Smooth muscle cell (in vitro differentiated cells): ENCODE measurements around the gene ARHGAP12. TPM values are rescaled to one million over a fixed set of nuclear protein-coding genes. Genes with fewer than 3 reads are reported as not detected.

Experiments
- DNase-seq: peaks from one replicate; lab custom pipeline; 2025; ENCODE audit not compliant: unreplicated experiment; lab: John Stamatoyannopoulos, UW
- H2AFZ ChIP-seq: fragments of 200-600 bp; sonication (generic); 2 replicates; pipeline ENCODE4 v1.6.0; 2016; ENCODE audit warnings: antibody characterized with exemption, low read depth, mild to moderate bottlenecking
- H3F3A ChIP-seq: fragments of 200-600 bp; sonication (generic); 2 replicates; pipeline ENCODE4 v1.6.0; 2017; ENCODE audit warnings: antibody characterized with exemption, low read depth
- H3K27ac ChIP-seq: fragments of 200-600 bp; sonication (generic); 2 replicates; pipeline ENCODE4 v1.5.1; 2016; ENCODE audit warnings: low read depth, mild to moderate bottlenecking
- H3K27me3 ChIP-seq: fragments of 200-600 bp; sonication (generic); 2 replicates; pipeline ENCODE4 v1.6.1; 2016; ENCODE audit warnings: low read depth, mild to moderate bottlenecking
- H3K36me3 ChIP-seq: fragments of 200-600 bp; sonication (generic); 2 replicates; pipeline ENCODE4 v1.5.1; 2016; ENCODE audit warnings: low read depth
- H3K4me1 ChIP-seq: fragments of 200-600 bp; sonication (generic); 2 replicates; pipeline ENCODE4 v1.5.1; 2016; ENCODE audit warnings: low read depth
- H3K4me2 ChIP-seq: fragments of 200-600 bp; sonication (generic); 2 replicates; pipeline ENCODE4 v1.6.0; 2016; ENCODE audit warnings: mild to moderate bottlenecking
- H3K4me3 ChIP-seq: fragments of 200-600 bp; sonication (generic); 2 replicates; pipeline ENCODE4 v1.5.1; 2016; ENCODE audit warnings: mild to moderate bottlenecking
- H3K79me2 ChIP-seq: fragments of 200-600 bp; sonication (generic); 2 replicates; pipeline ENCODE4 v1.6.0; 2016; ENCODE audit warnings: low read depth, mild to moderate bottlenecking
- H3K9ac ChIP-seq: fragments of 200-600 bp; sonication (generic); 2 replicates; pipeline ENCODE4 v1.6.0; 2016; ENCODE audit warnings: low read depth
- H3K9me3 ChIP-seq: fragments of 200-600 bp; sonication (generic); replicated peaks from 2 replicates; pipeline ENCODE4 v1.5.1; 2016; ENCODE audit warnings: low read depth
- H4K20me1 ChIP-seq: fragments of 200-600 bp; sonication (generic); 2 replicates; pipeline ENCODE4 v1.6.0; 2016; ENCODE audit warnings: low read depth
- CTCF ChIP-seq: fragments of 200-600 bp; sonication (generic); IDR thresholded peaks from 2 replicates; pipeline ENCODE4 v1.5.1; 2017; ENCODE audit warnings: borderline replicate concordance, mild to moderate bottlenecking, antibody characterized with exemption; ENCODE audit not compliant: insufficient read depth, poor library complexity, severe bottlenecking
- WGBS: methylation state at CpG from one replicate; pipeline ENCODE4 v1.1.7; 2016; ENCODE audit warnings: low lambda C conversion rate; 5-methylcytosine and 5-hydroxymethylcytosine counted together
- polyA plus RNA-seq: library from polyadenylated mRNA; unstranded; fragments of >200 nt; fragmentation: Nextera tagmentation; extraction: Ambion mirVana; gene quantifications from 2 replicates; pipeline ENCODE4 v1.2.1, GENCODE V29; 2016
- total RNA-seq: library from RNA; depleted of rRNA; stranded (reverse); fragments of >200 nt; gene quantifications from 2 replicates; pipeline ENCODE4 v1.2.3, GENCODE V29; 2014

The ARHGAP12 gene
- total and polyA plus RNA-seq, 2 experiments from 2014 or later: 14.5 to 46.2 TPM

GRCh38 chr10:31923389-31923788, 5.2 kb downstream of the ARHGAP12 start:
- TF ChIP-seq CTCF: no peak
- H3K36me3 ChIP-seq: no peaks in the 10 kb centered on the region
- H2AFZ ChIP-seq: no peak overlapping the region
- WGBS: 96% methylated on average over 3 of the region's 3 CpGs
- H3K4me1 ChIP-seq: peaks cover 4% of the 10 kb centered on the region
- H4K20me1 ChIP-seq: peaks cover 93% of the 10 kb centered on the region
- no peaks in the 10 kb centered on the region for H3F3A ChIP-seq
- no peak overlapping the region for H3K27ac ChIP-seq
- no peak overlapping the region for H3K4me3 ChIP-seq
- no peak overlapping the region for H3K4me2 ChIP-seq
- H3K9ac ChIP-seq: no peak overlapping the region
- no peaks in the 10 kb centered on the region for H3K9me3 ChIP-seq
- H3K27me3 ChIP-seq: no peaks in the 10 kb centered on the region
- DNase-seq: no peak
- H3K79me2 ChIP-seq: peaks cover 94% of the 10 kb centered on the region

GRCh38 chr10:31921031-31921430, 7.6 kb downstream of the ARHGAP12 start:
- no peak overlapping the region for H3K4me2 ChIP-seq
- H3K27me3 ChIP-seq: no peaks in the 10 kb centered on the region
- 68% methylated on average over 4 of the region's 4 CpGs for WGBS
- no peak overlapping the region for H3K9ac ChIP-seq
- H3K9me3 ChIP-seq: no peaks in the 10 kb centered on the region
- peaks cover 100% of the 10 kb centered on the region for H4K20me1 ChIP-seq
- H3K4me1 ChIP-seq: no peaks in the 10 kb centered on the region
- H2AFZ ChIP-seq: no peak overlapping the region
- DNase-seq: no peak
- no peaks in the 10 kb centered on the region for H3K36me3 ChIP-seq
- no peak overlapping the region for H3K4me3 ChIP-seq
- TF ChIP-seq CTCF: no peak
- H3K27ac ChIP-seq: no peak overlapping the region
- no peaks in the 10 kb centered on the region for H3F3A ChIP-seq
- H3K79me2 ChIP-seq: peaks cover 98% of the 10 kb centered on the region

- Histone ChIP-seq H2AFZ (no peak overlapping the region), H3K4me3 (no peak overlapping the region), H3K9me3 (no peaks in the 10 kb centered on the region), H3K4me2 (no peak overlapping the region), H3K36me3 (no peaks in the 10 kb centered on the region), H3K79me2 (peaks cover 98% of the 10 kb centered on the region), H3K9ac (no peak overlapping the region), H3K4me1 (no peaks in the 10 kb centered on the region), H3K27me3 (no peaks in the 10 kb centered on the region), H4K20me1 (peaks cover 100% of the 10 kb centered on the region), H3F3A (no peaks in the 10 kb centered on the region), H3K27ac (no peak overlapping the region)
- DNase-seq: no peak
- WGBS: 96% methylated on average over 2 of the region's 2 CpGs
- no peak for TF ChIP-seq CTCF
Observed at GRCh38 chr10:31920538-31920937, 8.1 kb downstream of the ARHGAP12 start.

GRCh38 chr10:31918671-31919409, 9.8 kb downstream of the ARHGAP12 start:
- H3K27ac ChIP-seq: no peak overlapping the region
- no peak overlapping the region for H3K4me3 ChIP-seq
- H3K9me3 ChIP-seq: no peaks in the 10 kb centered on the region
- H3K4me2 ChIP-seq: no peak overlapping the region
- H2AFZ ChIP-seq: no peak overlapping the region
- H3K27me3 ChIP-seq: no peaks in the 10 kb centered on the region
- no peaks in the 10 kb centered on the region for H3F3A ChIP-seq
- no peak for DNase-seq
- no peaks in the 10 kb centered on the region for H3K36me3 ChIP-seq
- no peak for TF ChIP-seq CTCF
- peaks cover 100% of the 10 kb centered on the region for H4K20me1 ChIP-seq
- H3K4me1 ChIP-seq: no peaks in the 10 kb centered on the region
- H3K79me2 ChIP-seq: peaks cover 98% of the 10 kb centered on the region
- no peak overlapping the region for H3K9ac ChIP-seq
- WGBS: 93% methylated on average over 2 of the region's 2 CpGs
